AG04450 (cell line): ENCODE measurements around the gene SCNN1A. TPM values are rescaled to one million over a fixed set of nuclear protein-coding genes. Genes with fewer than 3 reads are reported as not detected.
A peak's percentile ranks its signal among the peaks of the same experiment; 100 is the strongest.

Experiments used
- CTCF ChIA-PET: fragments of 300-600, 350-600 bp; formaldehyde crosslinking; extraction: SDS; loops from one replicate; lab custom pipeline; 2022; ENCODE audit warnings: antibody characterized with exemption, inconsistent platforms; lab: Charles Lee
- POLR2A ChIA-PET: fragments of 350-600 bp; formaldehyde crosslinking; extraction: SDS; loops from one replicate; lab custom pipeline; 2021; ENCODE audit warnings: antibody characterized with exemption, inconsistent platforms; lab: Yijun Ruan, JAX
- DNase-seq: peaks from one replicate; pipeline ENCODE4 v3.0.0-alpha.2; 2011; ENCODE audit warnings: low read depth, low spot score
- H3K27ac ChIP-seq: one replicate; pipeline ENCODE4 v1.5.1; 2012; ENCODE audit warnings: low read depth, low read length, control low read depth
- H3K27me3 ChIP-seq: one replicate; pipeline ENCODE4 v1.6.0; 2012; ENCODE audit warnings: low read length; ENCODE audit not compliant: control insufficient read depth, insufficient read depth
- H3K4me3 ChIP-seq: 2 replicates; pipeline ENCODE4 v1.5.1; 2011; ENCODE audit warnings: mild to moderate bottlenecking, low read depth, low read length, control low read depth
- H3K9me3 ChIP-seq: 2 replicates; pipeline ENCODE4 v1.5.1; 2012; ENCODE audit warnings: low read length; ENCODE audit not compliant: control insufficient read depth, insufficient read depth
- CTCF ChIP-seq: IDR thresholded peaks from 2 replicates; pipeline ENCODE4 v1.5.1; 2011; ENCODE audit warnings: low read depth, low read length, control low read depth, inconsistent platforms
- polyA plus RNA-seq: library from polyadenylated mRNA; depleted of rRNA; stranded (reverse); fragments of >200 nt; gene quantifications from 2 replicates; pipeline ENCODE4 v1.2.3, GENCODE V29; 2011

SCNN1A gene
- polyA plus RNA-seq, 1 experiment, result 0.26 TPM

GRCh38 chr12:6376870-6377666 lies 1.7 kb upstream of the SCNN1A start:
- POLR2A ChIA-PET, result no interaction called here
- no peak for TF ChIP-seq CTCF
- Histone ChIP-seq H3K4me3 (no peak overlapping the region), H3K27ac (peak overlapping the region; percentile 68), H3K9me3 (no peaks in the 10 kb centered on the region), H3K27me3 (no peaks in the 10 kb centered on the region)
- CTCF ChIA-PET, result interaction anchor here (1.0 to 1.1 kb wide), 2 partner anchors 31 to 88 kb away, joined by 3 to 4 read pairs; no protein-coding TSS in a partner anchor
- no peak for DNase-seq

GRCh38 chr12:6376079-6376869 lies 911 bp upstream of the SCNN1A start:
- DNase-seq, result no peak
- ChIA-PET POLR2A (no interaction called here), CTCF (interaction anchor here (1.0 kb wide), 1 partner anchor 89 kb away, joined by 4 read pairs; no protein-coding TSS in a partner anchor)
- H3K9me3 ChIP-seq, result no peaks in the 10 kb centered on the region
- peak; percentile 57 for TF ChIP-seq CTCF
- no peak overlapping the region for H3K4me3 ChIP-seq
- H3K27ac ChIP-seq, result peak overlapping the region; percentile 68
- H3K27me3 ChIP-seq, result no peaks in the 10 kb centered on the region

GRCh38 chr12:6374786-6375160 lies 590 bp downstream of the SCNN1A start:
- no peaks in the 10 kb centered on the region for H3K9me3 ChIP-seq
- ChIA-PET CTCF (interaction anchor here (0.8 kb wide), 1 partner anchor 52 kb away, joined by 3 read pairs; no protein-coding TSS in a partner anchor), POLR2A (interaction anchor here (1.0 to 3.1 kb wide), 3 partner anchors 9 to 38 kb away, joined by 3 to 13 read pairs (median 7); partner anchors contain the start of genes LTBR and TNFRSF1A)
- no peak for DNase-seq
- TF ChIP-seq CTCF, result no peak
- H3K27me3 ChIP-seq, result no peaks in the 10 kb centered on the region
- no peak overlapping the region for H3K4me3 ChIP-seq
- H3K27ac ChIP-seq, result no peak overlapping the region

- POLR2A ChIA-PET, result interaction anchor here (1.0 to 3.1 kb wide), 4 partner anchors 10 to 38 kb away, joined by 3 to 13 read pairs (median 6); partner anchors contain the start of genes LTBR and TNFRSF1A
- DNase-seq, result no peak
- H3K4me3 ChIP-seq, result no peak overlapping the region
- H3K27ac ChIP-seq, result no peak overlapping the region
- no peak for TF ChIP-seq CTCF
- H3K27me3 ChIP-seq, result no peaks in the 10 kb centered on the region
- CTCF ChIA-PET, result interaction anchor here (0.8 to 1.1 kb wide), 2 partner anchors 34 to 51 kb away, joined by 3 read pairs; no protein-coding TSS in a partner anchor
- no peaks in the 10 kb centered on the region for H3K9me3 ChIP-seq
Measured at GRCh38 chr12:6374028-6374785, 1.2 kb downstream of the SCNN1A start.
